Aorta (tissue), 5 donors: ENCODE data around the gene CD48. TPM values are rescaled to one million over a fixed set of nuclear protein-coding genes. Genes with fewer than 3 reads are reported as not detected.
A peak's percentile ranks its signal among the peaks of the same experiment; 100 is the strongest.

Experiments
- ATAC-seq: fragments of 200-7000 bp; cut with Tn5 transposase; one replicate; pipeline ENCODE4 v1.9.1; 2022; ENCODE audit warnings: moderate library complexity; ENCODE audit not compliant: low FRiP score
- DNase-seq, 2 donors: peaks; one replicate each; pipeline ENCODE4 v3.0.0-alpha.2; 2020
- H3K27ac ChIP-seq, 2 donors: one replicate each; pipeline ENCODE4 v1.5.1; 2013; ENCODE audit warnings: low read length in 2 of 2, mild to moderate bottlenecking in 2 of 2, moderate library complexity in 2 of 2, control low read depth in 1 of 2, inconsistent platforms in 1 of 2, low read depth in 1 of 2
- H3K27me3 ChIP-seq, 2 donors: one replicate each; pipeline ENCODE4 v1.6.1; 2013; ENCODE audit warnings: control low read depth in 1 of 2, low read length in 1 of 2, mild to moderate bottlenecking in 1 of 2, moderate library complexity in 1 of 2; ENCODE audit not compliant: insufficient read depth in 2 of 2, control insufficient read depth in 1 of 2
- H3K36me3 ChIP-seq, 2 donors: one replicate each; pipeline ENCODE4 v1.6.1; 2013; ENCODE audit warnings: control low read depth in 1 of 2, low read length in 1 of 2, mild to moderate bottlenecking in 1 of 2; ENCODE audit not compliant: insufficient read depth in 2 of 2, control insufficient read depth in 1 of 2
- H3K4me1 ChIP-seq, 2 donors: one replicate each; pipeline ENCODE4 v1.6.1; 2013; ENCODE audit warnings: low read length in 2 of 2, control low read depth in 1 of 2, mild to moderate bottlenecking in 1 of 2, moderate library complexity in 1 of 2; ENCODE audit not compliant: insufficient read depth in 2 of 2, control insufficient read depth in 1 of 2
- H3K4me3 ChIP-seq, 2 donors: one replicate each; pipeline ENCODE4 v1.5.1; 2013; ENCODE audit warnings: low read length in 2 of 2, control low read depth in 1 of 2, mild to moderate bottlenecking in 1 of 2
- H3K9me3 ChIP-seq: one replicate; pipeline ENCODE4 v1.6.1; 2013; ENCODE audit warnings: mild to moderate bottlenecking, low read length; ENCODE audit not compliant: control insufficient read depth
- WGBS, 2 donors: extraction: QIAGEN DNeasy Blood & Tissue Kit; methylation state at CpG; one replicate each; pipeline ENCODE4 v1.1.7; 2013; 5-methylcytosine and 5-hydroxymethylcytosine counted together
- intact Hi-C, 2 donors: fragments of 100-400 bp; cut with DNase I; formaldehyde crosslinking; loops; one replicate each; pipeline versions ENCODE4 v1.14.2 to v1.15.0; 2022
- polyA plus RNA-seq, 2 donors: library from polyadenylated mRNA; stranded (reverse); fragments of 200-250 nt; gene quantifications; one replicate each; pipeline ENCODE4 v1.2.3, GENCODE V29; 2013
- total RNA-seq, 2 donors: library from RNA; stranded (reverse); fragmentation: NEBNext Ultra II Directional; extraction: Animal tissue kit (Norgen Biotek cat#: 25700); gene quantifications; one replicate each; pipeline ENCODE4 v1.2.1, GENCODE V29; 2021
- donor health status: healthy with polysubstance abuse.
- donor health status: Bipolar disorder and iron deficiency.
- donor health status: DM: no; HTN: no; CAD: no.
- donor health status: DM: no; HTN: no; CAD: no.
- donor health status: DM: yes; HTN: yes; CAD: no.

Gene CD48
- total and polyA plus RNA-seq, 4 donors = 1.7 to 11.3 (median 5.2) TPM

DNA sequence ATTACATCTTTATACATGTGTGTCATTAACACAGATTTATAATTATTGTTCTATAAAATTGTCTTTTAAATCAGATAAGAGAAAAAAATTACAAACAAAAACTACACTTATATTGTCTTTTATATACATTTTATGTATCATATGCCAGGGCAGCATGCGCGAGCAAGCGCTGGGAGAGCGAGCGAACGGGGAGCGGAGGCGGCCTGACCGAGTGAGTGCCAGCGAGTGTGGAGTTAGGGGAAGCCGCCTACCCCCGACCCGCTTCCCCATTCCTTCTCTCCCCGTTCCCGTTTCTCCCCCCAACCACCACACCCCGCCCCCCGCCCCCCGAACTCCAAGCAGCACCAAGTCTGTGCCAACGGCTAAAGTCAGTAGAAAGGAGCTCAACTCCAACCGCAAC lies 41.8 kb downstream of the CD48 start:
- intact Hi-C loops = no loop called here
- Histone ChIP-seq H3K4me1 (no peaks in the 10 kb centered on the region), H3K36me3 (no peaks in the 10 kb centered on the region), H3K27ac (no peak overlapping the region), H3K27me3 (no peaks in the 10 kb centered on the region), H3K9me3 (no peaks in the 10 kb centered on the region), H3K4me3 (no peak overlapping the region)
- ATAC-seq = no peak
- DNase-seq = no peak
- WGBS, 2 donors = 92 to 96% methylated on average over 19 to 20 of the region's 20 CpGs

- Histone ChIP-seq H3K27ac (no peak overlapping the region), H3K4me3 (no peak overlapping the region), H3K9me3 (no peaks in the 10 kb centered on the region), H3K4me1 (no peaks in the 10 kb centered on the region), H3K27me3 (no peaks in the 10 kb centered on the region), H3K36me3 (no peaks in the 10 kb centered on the region)
- ATAC-seq = no peak
- intact Hi-C loops = no loop called here
- no peak for DNase-seq
Measured at GRCh38 chr1:160669276-160669675, 42.3 kb downstream of the CD48 start.

GRCh38 chr1:160667896-160668295 lies 43.7 kb downstream of the CD48 start:
- Histone ChIP-seq H3K27me3 (no peaks in the 10 kb centered on the region), H3K36me3 (no peaks in the 10 kb centered on the region), H3K9me3 (peaks cover 2% of the 10 kb centered on the region), H3K27ac (no peak overlapping the region), H3K4me1 (no peaks in the 10 kb centered on the region), H3K4me3 (no peak overlapping the region)
- intact Hi-C loops = no loop called here
- 77 to 91% methylated on average over 2 of the region's 2 CpGs for WGBS, 2 donors
- ATAC-seq (no peak), DNase-seq (no peak)

GRCh38 chr1:160666079-160666442 lies 45.6 kb downstream of the CD48 start:
- Histone ChIP-seq H3K27me3 (no peaks in the 10 kb centered on the region), H3K9me3 (peaks cover 3% of the 10 kb centered on the region), H3K4me1 (no peaks in the 10 kb centered on the region), H3K4me3 (no peak overlapping the region), H3K36me3 (no peaks in the 10 kb centered on the region), H3K27ac (no peak overlapping the region)
- 60% methylated on average over 3 of the region's 3 CpGs for WGBS, 2 donors
- no peak for ATAC-seq
- DNase-seq = no peak
- intact Hi-C loops = no loop called here

- Histone ChIP-seq H3K4me1 (no peaks in the 10 kb centered on the region), H3K4me3 (no peak overlapping the region), H3K9me3 (peaks cover 3% of the 10 kb centered on the region), H3K36me3 (no peaks in the 10 kb centered on the region), H3K27ac (no peak overlapping the region), H3K27me3 (no peaks in the 10 kb centered on the region)
- DNase-seq = peak in 1 of 2 donors; percentile 80
- WGBS, 2 donors = 30 to 33% methylated on average over 6 of the region's 6 CpGs
- ATAC-seq = no peak
- intact Hi-C loops = no loop called here
Measured at GRCh38 chr1:160665330-160666078, 46.1 kb downstream of the CD48 start.

- H3K4me1 ChIP-seq = no peaks in the 10 kb centered on the region
Measured at GRCh38 chr1:160664573-160665051, 47.0 kb downstream of the CD48 start.

GRCh38 chr1:160662910-160663309 lies 48.7 kb downstream of the CD48 start:
- 78 to 88% methylated on average over 4 of the region's 4 CpGs for WGBS, 2 donors
- intact Hi-C loops = no loop called here
- Histone ChIP-seq H3K27me3 (no peaks in the 10 kb centered on the region), H3K9me3 (peaks cover 5% of the 10 kb centered on the region), H3K36me3 (no peaks in the 10 kb centered on the region), H3K4me3 (no peak overlapping the region), H3K4me1 (no peaks in the 10 kb centered on the region), H3K27ac (no peak overlapping the region)
- ATAC-seq = no peak
- DNase-seq = no peak

More at GRCh38 chr1:160664573-160665051, 47.0 kb downstream of the CD48 start:
- Histone ChIP-seq H3K27ac (no peak overlapping the region), H3K9me3 (peaks cover 5% of the 10 kb centered on the region), H3K36me3 (no peaks in the 10 kb centered on the region), H3K4me3 (no peak overlapping the region), H3K27me3 (no peaks in the 10 kb centered on the region)
- ATAC-seq (no peak), DNase-seq (no peak)
- WGBS, 2 donors = 70 to 75% methylated on average over 3 of the region's 3 CpGs
- intact Hi-C loops = no loop called here

- WGBS, 2 donors = 91 to 97% methylated on average over 4 of the region's 4 CpGs
- no peaks in the 10 kb centered on the region for H3K4me1 ChIP-seq
- no peak for ATAC-seq
Measured at GRCh38 chr1:160659566-160659965, 52.1 kb downstream of the CD48 start.

GRCh38 chr1:160658814-160659193 lies 52.8 kb downstream of the CD48 start:
- no peak for DNase-seq
- H3K36me3 ChIP-seq = no peaks in the 10 kb centered on the region
- H3K9me3 ChIP-seq = peaks cover 5% of the 10 kb centered on the region
- H3K4me3 ChIP-seq = no peak overlapping the region
- intact Hi-C loops = no loop called here
- H3K27ac ChIP-seq = no peak overlapping the region
- WGBS, 2 donors = 78 to 89% methylated on average over 2 of the region's 2 CpGs
- H3K4me1 ChIP-seq = no peaks in the 10 kb centered on the region
- H3K27me3 ChIP-seq = no peaks in the 10 kb centered on the region
- no peak for ATAC-seq

More at GRCh38 chr1:160659566-160659965, 52.1 kb downstream of the CD48 start:
- no peak overlapping the region for H3K4me3 ChIP-seq
- H3K36me3 ChIP-seq = no peaks in the 10 kb centered on the region
- H3K27ac ChIP-seq = no peak overlapping the region
- intact Hi-C loops = no loop called here
- DNase-seq = no peak
- H3K27me3 ChIP-seq = no peaks in the 10 kb centered on the region
- peaks cover 5% of the 10 kb centered on the region for H3K9me3 ChIP-seq
